HG02884 (cell line): ENCODE measurements around the gene GPR107.

Experiments used
- ATAC-seq: cut with Tn5 transposase; IDR thresholded peaks from one replicate; pipeline ENCODE4 v1.9.1; 2021; ENCODE audit warnings: mild to moderate bottlenecking, moderate library complexity; ENCODE audit not compliant: unreplicated experiment

GPR107 gene

DNA sequence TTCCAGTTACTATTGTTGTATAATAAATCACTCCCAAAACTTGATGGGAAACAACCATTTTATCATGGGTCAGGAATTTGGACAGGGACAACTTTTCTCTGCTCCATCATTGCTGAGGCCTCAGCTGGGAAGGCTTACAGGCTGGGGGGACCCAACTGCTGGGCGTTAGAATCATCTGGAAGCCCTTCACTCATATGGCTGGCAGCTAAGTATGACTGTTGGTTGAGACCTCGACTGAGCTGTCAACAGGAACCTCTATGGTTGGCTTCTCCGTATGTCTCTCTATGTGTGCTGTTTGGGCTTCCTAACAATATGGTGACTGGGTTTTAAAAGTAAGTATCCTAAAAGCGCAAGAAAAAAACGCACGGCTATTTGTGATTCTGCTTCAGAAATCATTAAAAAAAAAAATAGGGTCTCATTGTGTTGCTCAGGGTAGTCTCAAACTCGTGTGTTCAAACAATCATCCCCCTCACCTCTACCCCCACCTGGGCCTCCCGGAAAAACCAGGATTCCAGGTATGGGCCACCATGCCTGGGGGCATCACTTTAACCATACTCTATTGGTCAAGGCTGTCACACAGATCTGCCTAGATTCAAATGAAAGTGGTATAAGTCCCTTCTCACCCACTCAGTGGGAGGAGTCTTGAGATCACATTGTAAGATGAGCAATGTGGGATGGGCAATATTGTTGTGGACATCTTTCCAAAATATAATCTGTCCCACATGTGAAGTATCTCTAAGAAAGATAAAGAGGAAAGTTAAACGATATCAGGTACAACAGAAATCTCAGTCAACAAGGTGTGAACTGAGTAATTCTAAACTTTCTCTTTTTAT, 26.0 kb upstream of the GPR107 start:
- ATAC-seq = no peak

DNA sequence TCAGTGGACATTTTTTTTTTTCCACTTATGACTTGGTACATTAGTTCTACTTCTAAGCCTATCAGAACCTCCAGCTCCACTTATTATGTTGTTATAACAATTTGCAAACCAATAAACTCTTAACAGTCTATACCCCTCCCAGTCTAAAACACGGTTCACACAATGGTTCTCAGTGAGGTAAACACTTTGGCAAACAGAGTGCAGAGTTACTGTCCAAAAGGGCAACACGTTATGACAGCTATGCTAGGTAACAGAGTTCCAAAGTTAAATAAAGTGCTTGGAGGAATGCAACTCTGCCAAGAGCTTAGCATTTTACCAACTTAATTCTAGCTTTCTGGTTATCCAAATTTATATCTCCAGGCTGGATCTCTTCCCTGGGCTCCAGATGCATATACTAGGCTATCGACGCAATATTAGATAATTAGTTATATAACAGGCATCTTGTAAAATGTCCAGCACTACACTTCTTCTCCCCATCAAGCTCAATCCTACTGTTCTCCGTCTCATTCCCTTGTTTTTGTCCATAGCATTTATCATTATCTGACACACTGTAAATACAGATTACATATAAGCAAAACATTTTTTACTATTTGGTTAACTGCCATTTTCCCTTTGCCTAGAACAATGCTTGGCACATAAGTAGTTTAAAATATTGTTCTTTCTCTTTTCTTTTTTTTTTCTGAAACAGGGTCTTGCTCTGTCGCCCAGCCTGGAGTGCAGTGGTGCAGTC, 25.0 kb upstream of the GPR107 start:
- ATAC-seq = no peak

DNA sequence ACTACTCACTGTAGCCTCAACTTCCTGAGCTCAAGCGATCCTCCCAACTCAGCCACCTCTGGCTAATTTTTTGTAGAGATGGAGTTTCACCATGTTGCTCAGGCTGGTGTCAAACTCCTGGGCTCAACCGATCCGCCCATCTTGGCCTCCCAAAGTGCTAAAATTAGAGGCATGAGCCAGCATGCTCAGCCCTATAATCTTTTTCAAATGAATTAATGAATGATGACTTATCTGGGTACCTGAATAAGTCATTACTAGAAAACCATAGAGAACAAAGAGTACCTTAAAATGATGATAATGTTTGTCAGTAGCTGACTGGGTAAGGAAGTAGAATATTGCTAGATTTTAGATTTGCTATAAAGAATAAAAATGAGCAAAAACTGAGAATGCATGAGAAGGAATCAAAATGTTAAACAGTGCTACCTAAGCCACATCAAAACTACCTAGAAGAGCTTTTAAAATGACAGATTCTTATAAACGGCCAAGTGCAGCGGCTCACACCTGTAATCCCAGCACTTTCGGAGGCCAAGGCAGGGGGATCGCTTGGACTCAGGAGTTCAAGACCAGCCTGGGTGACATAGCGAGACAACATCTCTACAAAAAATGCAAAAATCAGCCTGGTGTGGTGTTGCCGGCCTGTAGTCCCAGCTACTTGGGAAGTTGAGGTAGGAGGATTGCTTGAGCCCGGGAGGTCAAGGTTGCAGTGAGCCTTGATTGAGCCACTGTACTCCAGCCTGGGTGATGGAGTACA, 24.3 kb upstream of the GPR107 start:
- ATAC-seq = no peak

DNA sequence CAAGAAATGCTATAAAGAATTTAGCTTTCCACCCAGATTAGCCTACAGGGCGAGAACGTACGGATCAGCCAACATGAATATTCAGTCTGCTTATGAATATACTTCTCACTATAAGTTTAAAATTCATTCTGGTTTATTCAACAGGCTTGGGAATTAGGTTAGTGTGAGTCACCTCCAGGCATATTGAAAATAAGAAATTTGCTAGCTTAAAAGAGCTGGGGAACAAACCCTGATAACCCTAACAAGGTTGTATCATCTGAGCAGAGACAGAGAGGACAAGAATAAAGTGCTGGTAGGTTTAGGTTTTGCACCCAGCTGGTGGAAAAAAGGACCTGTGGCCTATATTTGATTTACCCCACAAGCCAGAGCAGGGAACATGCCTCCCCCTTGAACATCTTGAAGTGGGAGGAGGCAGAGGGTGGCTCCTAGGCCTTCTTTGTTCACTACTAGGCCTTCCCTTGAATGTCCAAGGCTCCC, 23.0 kb upstream of the GPR107 start:
- ATAC-seq = no peak

DNA sequence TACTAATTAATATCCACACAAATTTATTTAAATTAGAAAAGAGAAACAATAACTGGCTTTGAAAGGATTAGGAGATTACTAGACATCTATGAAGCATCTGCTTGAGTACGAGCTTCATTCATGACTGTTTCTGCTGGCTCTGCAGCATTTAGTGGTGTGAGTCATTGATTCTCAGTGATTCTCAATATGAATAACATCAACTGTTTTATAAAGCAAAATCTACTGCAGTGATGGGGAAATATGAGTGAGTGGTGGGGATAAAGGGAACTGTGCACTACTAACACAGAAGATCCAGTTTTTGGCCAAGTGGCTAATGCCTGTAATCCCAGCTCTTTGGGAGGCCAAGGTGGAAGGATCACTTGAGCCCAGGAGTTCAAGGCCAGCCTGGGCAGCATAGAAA, 19.1 kb upstream of the GPR107 start:
- no peak for ATAC-seq

DNA sequence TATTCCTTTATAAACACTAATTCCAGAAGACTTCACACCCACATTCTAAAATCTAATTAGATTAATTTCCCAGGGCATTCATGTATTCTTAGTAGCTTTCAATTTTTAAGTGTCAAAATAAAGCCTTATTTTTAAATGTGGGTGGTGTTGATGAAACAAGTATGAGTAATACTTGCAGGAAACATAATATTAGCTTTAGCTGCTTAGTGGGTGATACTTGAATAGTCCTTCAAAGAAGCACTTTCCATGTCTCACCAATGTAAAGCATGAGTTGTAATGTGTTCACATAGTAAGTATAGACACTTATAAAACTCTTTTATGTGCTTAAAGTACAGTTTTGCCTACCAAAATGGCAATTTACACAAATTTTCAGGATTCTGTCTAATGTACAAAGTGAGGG, 17.6 kb upstream of the GPR107 start:
- ATAC-seq = no peak

DNA sequence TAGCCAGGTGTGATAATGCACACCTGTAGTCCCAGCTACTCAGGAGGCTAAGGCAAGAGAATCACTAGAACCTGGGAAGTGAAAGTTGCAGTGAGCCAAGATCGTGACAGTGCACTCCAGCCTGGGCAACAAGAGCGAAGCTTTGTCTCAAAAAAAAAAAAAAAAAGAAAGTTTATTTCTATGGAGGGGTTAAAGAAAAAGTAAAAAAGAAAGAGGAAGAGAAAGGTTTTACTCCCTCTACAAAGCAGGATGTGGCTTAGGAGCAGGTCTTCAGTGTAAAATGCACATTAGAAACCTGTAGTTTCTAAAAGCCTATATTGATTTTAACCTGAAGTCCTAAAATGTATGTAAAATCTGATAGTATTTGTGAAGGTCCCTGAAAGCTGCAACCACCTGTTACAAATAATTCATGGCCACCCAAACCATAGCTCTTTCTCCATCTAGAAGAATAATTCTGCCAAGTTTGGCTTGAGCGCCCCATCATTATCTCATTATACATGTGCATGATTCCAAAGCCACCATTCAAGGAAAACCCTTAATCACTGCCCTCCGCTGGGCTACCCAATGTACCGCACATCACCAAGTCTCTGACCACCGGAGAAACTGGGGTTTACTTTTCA, 14.1 kb upstream of the GPR107 start:
- no peak for ATAC-seq

DNA sequence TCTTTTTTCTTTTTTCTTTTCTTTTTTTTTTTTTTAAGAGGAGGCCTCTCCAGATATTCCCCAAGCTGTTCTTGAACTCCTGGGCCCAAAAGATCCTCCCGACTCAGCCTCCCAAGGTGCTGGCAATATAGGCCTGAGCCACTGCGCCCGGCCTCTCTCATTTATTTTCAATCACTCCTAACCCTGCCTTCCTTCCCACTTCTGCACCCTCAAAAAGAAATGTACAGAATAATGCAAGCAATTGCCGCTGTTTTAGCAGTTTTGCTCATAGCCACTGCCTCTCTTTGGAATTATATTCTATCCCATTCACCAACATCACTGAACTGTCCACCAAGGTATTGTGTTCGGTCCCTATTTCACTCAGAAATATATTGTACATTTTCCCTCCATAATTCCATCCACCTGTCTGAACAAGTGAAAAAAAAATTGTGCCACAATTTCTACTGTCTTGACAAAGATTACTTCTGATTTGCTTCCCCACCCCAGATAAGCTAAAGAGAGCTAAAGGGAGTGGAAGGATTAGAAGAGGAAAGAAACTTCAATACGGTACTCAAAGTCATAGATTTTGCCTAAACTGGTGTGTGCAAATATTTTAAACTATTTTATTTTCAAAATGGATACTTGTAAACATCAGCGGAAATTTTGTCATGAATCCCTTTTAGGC, 12.6 kb upstream of the GPR107 start:
- ATAC-seq = no peak

DNA sequence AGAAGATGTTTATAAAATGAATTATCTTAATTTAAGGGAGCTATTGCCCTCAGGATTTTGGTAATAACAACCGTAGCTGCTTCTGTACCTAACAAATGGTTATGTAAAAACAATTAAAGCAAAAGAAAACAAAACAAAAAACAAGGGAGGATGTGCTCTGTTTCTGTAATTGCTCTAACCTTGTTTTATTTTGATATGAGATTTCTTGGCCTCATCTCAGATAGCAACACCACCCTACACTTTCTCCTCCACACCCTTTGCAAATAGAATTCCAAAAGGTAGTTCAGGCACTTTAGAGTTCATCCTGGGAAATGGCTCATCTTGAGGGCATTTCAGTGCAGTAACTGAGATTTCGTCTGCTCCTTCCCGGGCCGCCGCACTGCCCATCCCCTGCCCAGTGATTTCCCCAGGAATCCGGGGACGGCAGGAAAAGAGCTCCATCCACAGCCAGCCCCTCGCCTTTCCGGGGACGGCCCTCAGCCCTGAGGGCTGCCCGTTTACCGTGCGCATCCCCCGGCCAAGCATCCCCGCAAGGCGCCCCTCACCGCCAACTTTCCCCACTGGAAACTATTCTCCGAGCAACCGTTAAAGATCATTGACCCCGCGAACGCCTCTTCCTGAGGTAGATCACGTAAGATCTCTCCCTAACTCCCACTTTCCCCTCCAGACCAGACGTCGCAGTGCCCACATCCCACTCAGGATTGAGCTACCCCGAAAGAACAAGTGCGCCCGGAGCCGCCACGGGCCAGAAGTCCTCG, 11.9 kb upstream of the GPR107 start:
- ATAC-seq = no peak

DNA sequence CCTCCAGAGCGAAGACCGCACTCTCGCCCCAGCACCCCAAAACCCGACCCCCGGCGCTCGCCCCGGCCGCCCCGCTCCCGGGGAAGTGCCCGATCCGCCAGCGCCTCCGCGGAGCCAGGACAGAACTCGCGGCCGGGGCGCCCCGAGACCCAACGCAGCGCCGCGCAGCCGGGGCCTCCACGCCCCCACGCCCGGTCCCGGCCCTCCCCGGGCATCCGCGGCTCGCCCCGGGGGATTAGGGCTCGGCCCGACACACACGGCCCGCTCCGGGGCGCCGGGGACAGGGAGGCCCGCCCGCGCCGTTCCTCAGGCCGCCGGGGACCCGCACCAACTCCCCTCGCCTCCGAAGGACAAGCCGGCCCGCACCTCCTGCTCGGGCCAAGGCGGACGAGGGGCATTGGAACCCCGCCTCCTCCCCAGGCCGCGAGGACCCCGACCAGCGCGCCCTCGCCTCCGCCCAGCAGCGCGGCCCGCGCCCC, 11.3 kb upstream of the GPR107 start:
- ATAC-seq = no peak

DNA sequence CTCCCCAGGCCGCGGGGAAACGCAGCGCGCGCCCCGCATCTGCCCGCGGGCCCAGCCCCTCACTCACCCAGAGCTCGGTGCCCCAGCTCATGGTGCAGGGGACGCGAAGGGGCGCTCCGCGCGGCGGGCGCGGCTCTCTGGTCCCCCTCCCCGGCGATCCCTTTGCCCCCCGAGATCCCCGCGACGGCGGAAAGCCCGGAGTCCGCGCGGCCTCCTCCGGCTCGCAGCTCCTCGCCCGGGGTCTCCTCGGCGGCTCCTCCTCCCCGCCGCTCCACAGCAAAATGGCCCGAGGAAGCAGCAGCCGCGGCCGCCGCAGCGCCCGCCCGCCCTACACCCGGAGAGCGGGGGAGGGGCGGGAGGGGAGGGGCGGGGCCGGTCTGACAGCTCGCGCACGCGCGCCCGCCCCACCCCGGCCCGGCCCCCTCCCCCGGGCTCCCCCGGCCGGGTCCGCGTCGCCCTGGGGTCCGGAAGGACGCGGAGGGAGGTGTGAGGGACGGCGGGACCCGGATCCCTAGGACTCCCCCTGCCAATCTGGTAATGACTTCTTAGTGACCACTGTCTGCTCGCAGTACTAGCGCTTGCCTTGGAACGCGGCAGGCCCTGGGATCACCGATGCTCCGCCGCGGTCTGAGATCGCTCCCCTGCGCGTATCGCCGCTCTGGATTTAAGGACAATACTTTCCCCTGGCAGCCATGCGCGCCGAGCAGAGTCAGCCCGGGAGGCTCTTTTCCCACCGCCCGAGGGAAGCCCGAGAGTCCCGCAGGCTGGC, 10.6 kb upstream of the GPR107 start, which contains the start of gene FNBP1:
Gene FNBP1, minus strand, starts transcription at position 305 of the 769 bp plus-strand sequence. Its CDS starts 214 bp downstream, at position 91.
- ATAC-seq = peak; percentile 37

DNA sequence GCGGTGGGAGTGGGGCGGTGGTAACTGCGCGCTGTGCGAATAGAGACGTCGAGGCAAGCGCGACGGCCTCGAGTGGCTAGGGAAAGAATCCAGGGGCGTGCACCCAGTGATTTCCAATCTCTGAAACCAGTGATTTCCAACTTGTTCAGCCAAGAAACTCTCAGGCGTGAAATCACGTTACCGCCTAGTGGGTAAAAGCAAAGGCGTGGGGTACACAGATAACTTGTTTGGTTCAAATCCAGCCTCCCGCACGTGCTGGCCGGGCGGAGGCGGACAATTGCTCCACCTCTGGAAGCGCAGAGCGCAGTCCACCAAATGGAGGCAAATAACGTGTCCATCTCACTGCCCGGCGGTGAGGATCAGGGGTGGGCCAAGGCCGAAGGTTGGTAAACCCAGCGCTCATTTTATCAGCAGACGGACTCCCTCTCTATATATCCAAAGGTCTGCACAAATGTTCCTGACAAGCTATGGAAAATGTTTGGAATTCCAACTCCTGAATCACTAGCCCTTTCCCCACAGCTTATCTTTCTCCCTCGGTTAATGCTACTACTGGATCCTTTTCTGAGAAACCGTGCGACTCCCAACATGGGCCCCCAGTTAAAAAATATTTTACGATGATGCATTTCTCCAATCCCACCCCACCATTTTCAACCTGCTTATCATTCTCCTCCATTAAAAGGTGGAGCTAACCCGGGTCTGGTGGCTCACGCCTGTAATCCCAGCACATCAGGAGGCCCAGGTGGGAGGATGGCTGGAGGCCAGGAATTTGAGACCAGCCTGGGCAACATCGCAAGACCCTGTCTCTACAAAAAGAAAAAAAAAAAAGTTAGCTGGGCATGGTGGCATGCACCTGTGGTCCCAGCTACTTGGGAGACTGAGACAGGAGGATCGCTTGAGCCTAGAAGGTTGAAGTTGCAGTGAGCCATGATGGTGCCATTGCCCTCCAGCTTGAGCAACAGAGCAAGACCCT, 9.8 kb upstream of the GPR107 start:
- no peak for ATAC-seq

DNA sequence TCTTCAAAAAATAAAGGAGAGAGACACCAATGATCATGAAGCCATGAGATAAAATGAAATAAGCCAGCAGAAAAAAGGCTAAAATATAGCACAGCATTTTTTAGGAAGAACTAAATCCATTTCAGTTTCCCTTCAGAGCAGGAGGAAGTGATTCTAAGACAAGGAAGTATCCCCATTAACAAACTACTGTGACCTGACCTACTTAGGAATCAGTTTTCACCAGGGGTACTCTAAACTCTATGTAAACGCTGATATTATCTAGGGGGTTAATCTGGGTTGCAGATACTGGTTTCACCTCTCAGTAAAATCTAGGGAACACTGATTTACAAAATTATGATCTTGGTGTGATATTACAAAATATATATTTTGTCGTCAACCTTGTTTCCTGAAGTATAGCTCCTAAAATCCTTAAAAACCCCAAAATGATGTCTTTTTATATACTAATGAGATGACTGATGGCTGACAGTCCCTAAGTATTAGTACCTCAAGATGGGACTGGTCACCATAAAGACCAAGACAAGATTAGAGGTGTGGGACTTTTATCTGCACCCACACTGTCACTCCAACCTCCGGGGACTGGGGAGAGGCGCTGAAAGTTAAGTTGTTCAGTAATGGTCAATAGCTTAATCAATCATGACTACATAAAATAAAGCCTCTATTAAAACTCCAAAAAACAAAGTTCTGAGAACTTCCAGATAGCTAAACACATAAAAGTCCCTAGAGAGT, 7.8 kb upstream of the GPR107 start:
- no peak for ATAC-seq

DNA sequence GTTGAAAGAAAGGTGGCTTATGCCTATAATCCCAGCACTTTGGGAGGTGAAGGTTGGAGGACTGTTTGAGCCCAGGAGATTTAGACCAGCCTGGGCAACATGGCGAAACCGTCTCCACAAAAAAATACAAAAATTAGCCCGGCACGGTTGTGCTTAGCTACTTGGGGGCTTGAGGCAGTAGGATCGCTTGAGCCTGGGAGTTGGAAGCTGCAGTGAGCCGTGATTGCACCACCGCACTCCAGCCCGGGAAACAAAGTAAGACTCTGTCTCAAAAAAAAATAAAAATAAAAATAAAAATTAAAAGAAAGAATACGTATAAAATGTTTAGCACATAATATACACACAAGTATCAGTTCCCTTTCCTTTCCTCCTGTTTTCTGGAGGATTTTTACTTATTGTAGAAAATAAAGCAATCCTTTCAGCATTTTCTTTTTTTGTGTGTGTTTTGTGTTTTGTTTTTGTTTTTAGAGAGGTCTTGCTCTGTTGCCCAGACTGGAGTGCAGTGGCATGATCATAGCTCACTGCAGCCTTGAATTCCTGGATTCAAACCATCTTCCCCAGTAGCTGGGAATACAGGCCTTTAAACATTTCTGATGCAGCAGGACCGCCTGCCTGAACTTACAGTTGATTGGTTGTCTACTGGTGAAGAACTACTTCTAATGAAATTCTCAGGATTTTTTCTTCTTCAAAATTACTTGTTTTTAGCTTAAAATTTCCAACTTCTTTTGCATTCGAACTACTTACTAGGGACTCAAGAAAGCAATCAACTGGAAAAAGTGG, 4.1 kb upstream of the GPR107 start:
- no peak for ATAC-seq

DNA sequence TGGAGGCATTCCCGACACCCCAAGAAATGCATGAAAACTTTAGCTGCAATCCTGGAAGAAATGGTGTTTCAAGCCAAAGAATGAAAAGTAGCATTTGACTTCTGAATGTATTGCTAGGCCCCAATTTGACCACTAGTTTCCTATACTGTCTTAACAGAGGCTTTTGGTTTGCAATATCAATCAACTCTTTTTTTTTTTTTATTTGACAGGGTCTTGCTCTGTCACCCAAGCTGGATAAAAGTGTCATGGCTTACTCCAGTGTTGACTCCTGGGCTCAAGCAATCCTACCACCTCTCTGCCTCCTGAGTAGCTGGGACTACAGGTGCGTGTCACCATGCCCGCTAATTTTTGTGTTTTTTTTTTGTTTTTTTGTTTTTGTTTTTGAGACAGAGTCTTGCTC, 3.2 kb upstream of the GPR107 start:
- no peak for ATAC-seq

DNA sequence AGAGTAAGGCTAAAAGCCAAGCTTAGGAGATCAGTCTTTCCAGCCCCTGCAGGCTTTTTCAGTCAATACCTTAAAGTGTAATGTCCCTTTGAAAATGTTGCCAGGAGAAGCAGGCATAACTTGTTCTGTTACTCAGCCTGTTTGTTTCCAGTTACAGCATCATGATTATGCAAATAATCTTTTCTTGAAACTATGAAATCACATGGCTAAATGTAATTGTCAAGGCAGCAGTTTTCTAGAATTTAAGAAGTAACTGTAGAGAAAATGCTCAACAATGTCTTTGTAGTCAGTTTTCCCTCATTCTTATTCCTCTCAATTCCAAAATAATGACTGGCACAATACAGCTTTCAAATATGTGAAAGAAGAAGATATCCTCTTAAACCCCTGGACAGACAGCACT, 1.9 kb upstream of the GPR107 start:
- no peak for ATAC-seq
